SK-N-SH treated with all-trans-retinoic acid at 6 μM for 48 hours (cell line): Measurements from ENCODE around the gene IFT27.

Experiments
- ATAC-seq: fragments of 200-7000 bp; cut with Tn5 transposase; 3 replicates; pipeline ENCODE4 v1.9.1; 2020; ENCODE audit warnings: mild to moderate bottlenecking, moderate library complexity
- ARNTL ChIP-seq: fragments of 450-650 bp; formaldehyde crosslinking; IDR thresholded peaks from 2 replicates; pipeline ENCODE4 v1.5.0; 2020; ENCODE audit warnings: low read depth, mild to moderate bottlenecking, moderate library complexity, borderline replicate concordance
- BACH2 ChIP-seq: fragments of 250-450 bp; sonication (Bioruptor Pico); IDR thresholded peaks from 2 replicates; pipeline ENCODE4 v1.9.0; 2021; ENCODE audit warnings: mild to moderate bottlenecking, borderline replicate concordance
- CSDC2 ChIP-seq: fragments of 250-450 bp; sonication (Bioruptor Pico); IDR thresholded peaks from 2 replicates; pipeline ENCODE4 v1.5.0; 2020; ENCODE audit warnings: mild to moderate bottlenecking, moderate library complexity
- CSRNP3 ChIP-seq: fragments of 250-450 bp; sonication (Bioruptor Pico); IDR thresholded peaks from 2 replicates; pipeline ENCODE4 v1.5.1; 2021; ENCODE audit warnings: mild to moderate bottlenecking, moderate library complexity
- ESRRG ChIP-seq: fragments of 250-450 bp; sonication (Bioruptor Pico); IDR thresholded peaks from 2 replicates; pipeline ENCODE4 v1.6.1; 2021; ENCODE audit warnings: mild to moderate bottlenecking
- GLIS3 ChIP-seq: fragments of 250-450 bp; sonication (Bioruptor Pico); IDR thresholded peaks from 2 replicates; pipeline ENCODE4 v1.5.0; 2020; ENCODE audit warnings: mild to moderate bottlenecking, moderate library complexity
- ISL1 ChIP-seq: fragments of 250-450 bp; sonication (Bioruptor Pico); IDR thresholded peaks from 2 replicates; pipeline ENCODE4 v2.1.2; 2022; ENCODE audit warnings: mild to moderate bottlenecking, moderate library complexity
- OSR1 ChIP-seq: fragments of 250-450 bp; sonication (Bioruptor Pico); IDR thresholded peaks from 2 replicates; pipeline ENCODE4 v1.8.0; 2022; ENCODE audit warnings: moderate library complexity, mild to moderate bottlenecking, inconsistent platforms
- PATZ1 ChIP-seq: fragments of 250-450 bp; sonication (Bioruptor Pico); IDR thresholded peaks from 2 replicates; pipeline ENCODE4 v1.8.0; 2020; ENCODE audit warnings: mild to moderate bottlenecking, moderate library complexity, borderline replicate concordance
- RARB ChIP-seq: fragments of 250-450 bp; sonication (Bioruptor Pico); IDR thresholded peaks from 2 replicates; pipeline ENCODE4 v1.8.0; 2021; ENCODE audit warnings: mild to moderate bottlenecking, moderate library complexity
- SNAI2 ChIP-seq: fragments of 250-450 bp; sonication (Bioruptor Pico); IDR thresholded peaks from 2 replicates; pipeline ENCODE4 v1.5.0; 2020; ENCODE audit warnings: mild to moderate bottlenecking, moderate library complexity
- TOX ChIP-seq: fragments of 250-450 bp; sonication (Bioruptor Pico); IDR thresholded peaks from 2 replicates; pipeline ENCODE4 v1.8.0; 2021; ENCODE audit warnings: mild to moderate bottlenecking, moderate library complexity, borderline replicate concordance
- ZC3H10 ChIP-seq: fragments of 250-450 bp; sonication (Bioruptor Pico); IDR thresholded peaks from 2 replicates; pipeline ENCODE4 v1.5.1; 2021; ENCODE audit warnings: mild to moderate bottlenecking, moderate library complexity
- ZFP3 ChIP-seq: fragments of 250-450 bp; sonication (Bioruptor Pico); IDR thresholded peaks from 2 replicates; pipeline ENCODE4 v1.5.0; 2020; ENCODE audit warnings: mild to moderate bottlenecking, moderate library complexity
- ZFP30 ChIP-seq: fragments of 450-650 bp; formaldehyde crosslinking; IDR thresholded peaks from 2 replicates; pipeline ENCODE4 v1.5.0; 2022; ENCODE audit warnings: mild to moderate bottlenecking, moderate library complexity
- ZNF565 ChIP-seq: fragments of 450-650 bp; formaldehyde crosslinking; conservative IDR thresholded peaks from 2 replicates; pipeline ENCODE4 v1.5.0; 2020; ENCODE audit warnings: low read depth, mild to moderate bottlenecking, moderate library complexity
- ZNF70 ChIP-seq: fragments of 450-650 bp; formaldehyde crosslinking; IDR thresholded peaks from 2 replicates; pipeline ENCODE4 v1.5.0; 2020; ENCODE audit warnings: mild to moderate bottlenecking, moderate library complexity
- ZNF8 ChIP-seq: fragments of 450-650 bp; formaldehyde crosslinking; IDR thresholded peaks from 2 replicates; pipeline ENCODE4 v1.5.0; 2020; ENCODE audit warnings: mild to moderate bottlenecking, moderate library complexity
- TF ChIP-seq, protein P1 (sequence below): fragments of 250-450 bp; sonication (Bioruptor Pico); IDR thresholded peaks from 2 replicates; pipeline ENCODE4 v1.5.0; 2020; ENCODE audit warnings: mild to moderate bottlenecking, moderate library complexity
- TF ChIP-seq, protein P2 (sequence below): fragments of 250-450 bp; sonication (Bioruptor Pico); IDR thresholded peaks from 2 replicates; pipeline ENCODE4 v1.8.0; 2021; ENCODE audit warnings: low read depth, mild to moderate bottlenecking, moderate library complexity, borderline replicate concordance

Gene IFT27

GRCh38 chr22:36724836-36725235 is 51.1 kb downstream of the IFT27 start:
- TF ChIP-seq ZNF70 (CRISPR knock-in tag) (no peak), ZFP3 (CRISPR knock-in tag) (no peak), PATZ1 (CRISPR knock-in tag) (no peak)
- TF ChIP-seq, all 23 proteins: peak for 0
- ATAC-seq: no peak

DNA sequence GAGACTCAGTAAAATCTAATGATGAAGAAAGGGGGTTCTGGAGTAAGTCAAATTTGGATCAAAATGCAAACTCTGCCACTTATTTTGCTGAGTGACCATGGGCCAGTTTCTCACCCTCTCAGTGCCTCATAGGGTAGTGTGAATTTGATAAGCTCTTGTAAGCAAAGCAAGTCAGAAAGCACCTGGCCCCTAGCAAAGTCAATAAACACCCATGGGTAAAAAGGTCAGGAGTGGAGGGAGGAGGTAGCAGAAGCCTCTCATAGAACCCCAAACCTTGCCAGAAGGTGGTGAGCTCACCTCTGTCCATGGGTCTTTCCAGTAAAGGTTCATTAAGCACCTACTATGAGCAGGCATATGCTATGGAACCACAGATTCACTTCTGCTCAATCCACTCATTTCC is 53.9 kb downstream of the IFT27 start:
- TF ChIP-seq CSDC2 (CRISPR knock-in tag): no peak
- TF ChIP-seq BACH2 (CRISPR knock-in tag): no peak
- TF ChIP-seq ISL1 (CRISPR knock-in tag): no peak
- no peak for TF ChIP-seq ZNF70 (CRISPR knock-in tag)
- TF ChIP-seq, protein P1, sequence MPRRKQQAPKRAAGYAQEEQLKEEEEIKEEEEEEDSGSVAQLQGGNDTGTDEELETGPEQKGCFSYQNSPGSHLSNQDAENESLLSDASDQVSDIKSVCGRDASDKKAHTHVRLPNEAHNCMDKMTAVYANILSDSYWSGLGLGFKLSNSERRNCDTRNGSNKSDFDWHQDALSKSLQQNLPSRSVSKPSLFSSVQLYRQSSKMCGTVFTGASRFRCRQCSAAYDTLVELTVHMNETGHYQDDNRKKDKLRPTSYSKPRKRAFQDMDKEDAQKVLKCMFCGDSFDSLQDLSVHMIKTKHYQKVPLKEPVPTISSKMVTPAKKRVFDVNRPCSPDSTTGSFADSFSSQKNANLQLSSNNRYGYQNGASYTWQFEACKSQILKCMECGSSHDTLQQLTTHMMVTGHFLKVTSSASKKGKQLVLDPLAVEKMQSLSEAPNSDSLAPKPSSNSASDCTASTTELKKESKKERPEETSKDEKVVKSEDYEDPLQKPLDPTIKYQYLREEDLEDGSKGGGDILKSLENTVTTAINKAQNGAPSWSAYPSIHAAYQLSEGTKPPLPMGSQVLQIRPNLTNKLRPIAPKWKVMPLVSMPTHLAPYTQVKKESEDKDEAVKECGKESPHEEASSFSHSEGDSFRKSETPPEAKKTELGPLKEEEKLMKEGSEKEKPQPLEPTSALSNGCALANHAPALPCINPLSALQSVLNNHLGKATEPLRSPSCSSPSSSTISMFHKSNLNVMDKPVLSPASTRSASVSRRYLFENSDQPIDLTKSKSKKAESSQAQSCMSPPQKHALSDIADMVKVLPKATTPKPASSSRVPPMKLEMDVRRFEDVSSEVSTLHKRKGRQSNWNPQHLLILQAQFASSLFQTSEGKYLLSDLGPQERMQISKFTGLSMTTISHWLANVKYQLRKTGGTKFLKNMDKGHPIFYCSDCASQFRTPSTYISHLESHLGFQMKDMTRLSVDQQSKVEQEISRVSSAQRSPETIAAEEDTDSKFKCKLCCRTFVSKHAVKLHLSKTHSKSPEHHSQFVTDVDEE: no peak
- TF ChIP-seq, protein P2, sequence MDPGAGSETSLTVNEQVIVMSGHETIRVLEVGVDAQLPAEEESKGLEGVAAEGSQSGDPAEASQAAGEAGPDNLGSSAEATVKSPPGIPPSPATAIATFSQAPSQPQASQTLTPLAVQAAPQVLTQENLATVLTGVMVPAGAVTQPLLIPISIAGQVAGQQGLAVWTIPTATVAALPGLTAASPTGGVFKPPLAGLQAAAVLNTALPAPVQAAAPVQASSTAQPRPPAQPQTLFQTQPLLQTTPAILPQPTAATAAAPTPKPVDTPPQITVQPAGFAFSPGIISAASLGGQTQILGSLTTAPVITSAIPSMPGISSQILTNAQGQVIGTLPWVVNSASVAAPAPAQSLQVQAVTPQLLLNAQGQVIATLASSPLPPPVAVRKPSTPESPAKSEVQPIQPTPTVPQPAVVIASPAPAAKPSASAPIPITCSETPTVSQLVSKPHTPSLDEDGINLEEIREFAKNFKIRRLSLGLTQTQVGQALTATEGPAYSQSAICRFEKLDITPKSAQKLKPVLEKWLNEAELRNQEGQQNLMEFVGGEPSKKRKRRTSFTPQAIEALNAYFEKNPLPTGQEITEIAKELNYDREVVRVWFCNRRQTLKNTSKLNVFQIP (CRISPR knock-in tag): no peak
- TF ChIP-seq TOX: no peak
- TF ChIP-seq ESRRG: no peak
- no peak for TF ChIP-seq ZNF8
- no peak for TF ChIP-seq GLIS3 (CRISPR knock-in tag)
- TF ChIP-seq RARB (CRISPR knock-in tag): no peak
- no peak for TF ChIP-seq CSRNP3 (CRISPR knock-in tag)
- no peak for TF ChIP-seq ZNF565 (CRISPR knock-in tag)
- TF ChIP-seq ZFP3 (CRISPR knock-in tag): no peak
- no peak for TF ChIP-seq ZC3H10 (CRISPR knock-in tag)
- no peak for TF ChIP-seq ZFP30
- no peak for TF ChIP-seq OSR1 (CRISPR knock-in tag)
- TF ChIP-seq PATZ1 (CRISPR knock-in tag): no peak
- ATAC-seq: no peak

- no peak for ATAC-seq
- no peak for TF ChIP-seq ZFP30
- TF ChIP-seq TOX: no peak
- TF ChIP-seq PATZ1 (CRISPR knock-in tag): no peak
- TF ChIP-seq, protein P2 (CRISPR knock-in tag): no peak
- TF ChIP-seq SNAI2 (CRISPR knock-in tag): no peak
- TF ChIP-seq ZFP3 (CRISPR knock-in tag): no peak
- no peak for TF ChIP-seq ISL1 (CRISPR knock-in tag)
- no peak for TF ChIP-seq ARNTL (CRISPR knock-in tag)
- no peak for TF ChIP-seq ZNF565 (CRISPR knock-in tag)
Observed at GRCh38 chr22:36715647-36716046, 60.3 kb downstream of the IFT27 start.
